ENCODE measurements around the gene OPTC.

GRCh38 chr1:203480525-203481084, 13.3 kb upstream of the OPTC start:
- TF ChIP-seq EZH2 (IDR thresholded peaks at IDR 0.05) (no peak), POLR2AphosphoS5 (IDR thresholded peaks at IDR 0.05; ENCODE audit: borderline replicate concordance, low read depth, low read length) (no peak)

All from SK-N-MC (cell line).